Activated CD8-positive, alpha-beta T cell treated with anti-CD3 and anti-CD28 coated beads for 36 hours (primary cell): Measurements from ENCODE around the gene SELENOH. TPM values are rescaled to one million over a fixed set of nuclear protein-coding genes. Genes with fewer than 3 reads are reported as not detected.

ENCODE experiments used
- ATAC-seq: fragments of 200-7000 bp; cut with Tn5 transposase; one replicate; pipeline ENCODE4 v1.10.0; 2021; ENCODE audit warnings: mild to moderate bottlenecking, moderate library complexity
- CTCF ChIA-PET: fragments of 350-600 bp; sonication (Branson Sonifier 250); formaldehyde crosslinking; loops from one replicate; lab custom pipeline; 2021; ENCODE audit warnings: antibody characterized with exemption; lab: Charles Lee
- POLR2A ChIA-PET: fragments of 350-600 bp; sonication (Branson Sonifier 250); formaldehyde crosslinking; loops from one replicate; lab custom pipeline; 2021; ENCODE audit warnings: antibody characterized with exemption; lab: Charles Lee
- DNase-seq: peaks from one replicate; pipeline ENCODE4 v3.0.0-alpha.2; 2020
- H3K27ac Mint-ChIP-seq: one replicate; pipeline ENCODE4 v1.8.0; 2021; ENCODE audit warnings: mild to moderate bottlenecking, mixed read lengths
- H3K27me3 Mint-ChIP-seq: one replicate; pipeline ENCODE4 v1.8.0; 2021; ENCODE audit warnings: mixed read lengths
- H3K36me3 Mint-ChIP-seq: one replicate; pipeline ENCODE4 v1.8.0; 2021; ENCODE audit warnings: low read depth, mixed read lengths
- H3K4me1 Mint-ChIP-seq: one replicate; pipeline ENCODE4 v1.8.0; 2021; ENCODE audit warnings: low read depth, mixed read lengths
- H3K4me3 Mint-ChIP-seq: one replicate; pipeline ENCODE4 v1.8.0; 2021; ENCODE audit warnings: mild to moderate bottlenecking, moderate library complexity, mixed read lengths
- H3K9me3 Mint-ChIP-seq: one replicate; pipeline ENCODE4 v1.8.0; 2021; ENCODE audit warnings: mixed read lengths
- CTCF ChIP-seq: fragments of 200-600 bp; IDR thresholded peaks from one replicate; pipeline ENCODE4 v1.8.0; 2022; ENCODE audit warnings: antibody characterized with exemption, mild to moderate bottlenecking
- intact Hi-C: fragments of 100-400 bp; cut with micrococcal nuclease; formaldehyde crosslinking; loops from one replicate; pipeline ENCODE4 v1.10.0; 2022
- total RNA-seq, 2 experiments: library from RNA; stranded (reverse); gene quantifications; one replicate each; pipeline ENCODE4 v1.2.3, GENCODE V29; 2021

Gene SELENOH
- total RNA-seq, 2 experiments from 2014 or later = 257 to 265 TPM

GRCh38 chr11:57729479-57729878, 11.8 kb upstream of the SELENOH start:
- H3K27ac Mint-ChIP-seq = no peak overlapping the region
- ChIA-PET POLR2A (interaction anchor here (1.5 kb wide), 1 partner anchor 23 kb away, joined by 3 read pairs; no protein-coding TSS in a partner anchor), CTCF (interaction anchor here (1.0 kb wide), 1 partner anchor 202 kb away, joined by 3 read pairs; no protein-coding TSS in a partner anchor)
- H3K36me3 Mint-ChIP-seq = peaks cover 9% of the 10 kb centered on the region
- TF ChIP-seq CTCF = no peak
- DNase-seq (no peak), ATAC-seq (no peak)
- H3K4me1 Mint-ChIP-seq = peaks cover 29% of the 10 kb centered on the region
- intact Hi-C loops = no loop called here
- H3K27me3 Mint-ChIP-seq = no peaks in the 10 kb centered on the region
- no peak overlapping the region for H3K4me3 Mint-ChIP-seq
- H3K9me3 Mint-ChIP-seq = no peaks in the 10 kb centered on the region

- no peak for TF ChIP-seq CTCF
- H3K27me3 Mint-ChIP-seq = no peaks in the 10 kb centered on the region
- POLR2A ChIA-PET = interaction anchor here (0.8 to 2.8 kb wide), 2 partner anchors 9 to 11 kb away, joined by 4 to 10 read pairs; no protein-coding TSS in a partner anchor
- H3K36me3 Mint-ChIP-seq = peaks cover 11% of the 10 kb centered on the region
- intact Hi-C loops = no loop called here
- peaks cover 21% of the 10 kb centered on the region for H3K4me1 Mint-ChIP-seq
- ATAC-seq = no peak
- H3K27ac Mint-ChIP-seq = no peak overlapping the region
- no peaks in the 10 kb centered on the region for H3K9me3 Mint-ChIP-seq
- CTCF ChIA-PET = interaction anchor here (1.3 kb wide), 1 partner anchor 68 kb away, joined by 4 read pairs; no protein-coding TSS in a partner anchor
- no peak for DNase-seq
- no peak overlapping the region for H3K4me3 Mint-ChIP-seq
Measured at GRCh38 chr11:57732661-57733060, 8.6 kb upstream of the SELENOH start.

- CTCF ChIA-PET = interaction anchor here (0.7 kb wide), 1 partner anchor 22 kb away, joined by 3 read pairs; no protein-coding TSS in a partner anchor
- H3K4me3 Mint-ChIP-seq = no peak overlapping the region
- H3K4me1 Mint-ChIP-seq = peaks cover 10% of the 10 kb centered on the region
- peak overlapping the region; percentile 72 for H3K27ac Mint-ChIP-seq
- DNase-seq = no peak
- intact Hi-C loops = no loop called here
- no peak for TF ChIP-seq CTCF
- no peak for ATAC-seq
- POLR2A ChIA-PET = interaction anchor here (0.8 to 1.6 kb wide), 2 partner anchors 11 to 24 kb away, joined by 4 to 9 read pairs; partner anchors contain the start of gene MED19
- H3K9me3 Mint-ChIP-seq = no peaks in the 10 kb centered on the region
- H3K36me3 Mint-ChIP-seq = peaks cover 15% of the 10 kb centered on the region
- H3K27me3 Mint-ChIP-seq = no peaks in the 10 kb centered on the region
Measured at GRCh38 chr11:57735619-57736298, 5.5 kb upstream of the SELENOH start.

- no peaks in the 10 kb centered on the region for H3K27me3 Mint-ChIP-seq
- ChIA-PET CTCF (interaction anchor here (1.2 to 12.2 kb wide), 6 partner anchors 28 to 783 kb away, joined by 4 to 142 read pairs (median 4); partner anchors contain the start of gene UBE2L6), POLR2A (interaction anchor here (0.7 to 2.9 kb wide), 22 partner anchors 9 to 832 kb away, joined by 3 to 15 read pairs (median 4); partner anchors contain the start of genes BTBD18, MED19, TMX2 and TNKS1BP1)
- H3K9me3 Mint-ChIP-seq = no peaks in the 10 kb centered on the region
- H3K4me1 Mint-ChIP-seq = peaks cover 39% of the 10 kb centered on the region
- TF ChIP-seq CTCF = no peak
- ATAC-seq = no peak
- intact Hi-C loops = loop anchor here (2.0 kb wide), 1 partner anchor 51 kb away; no protein-coding TSS in a partner anchor
- H3K4me3 Mint-ChIP-seq = peak overlapping the region; percentile 97
- peaks cover 55% of the 10 kb centered on the region for H3K36me3 Mint-ChIP-seq
- H3K27ac Mint-ChIP-seq = peak overlapping the region; percentile 97
- DNase-seq = no peak
Measured at GRCh38 chr11:57742087-57742452, 779 bp downstream of the SELENOH start.
